ENCODE measurements around the gene SH2D4B.

SH2D4B gene

GRCh38 chr10:80526742-80527141 is 11.0 kb upstream of the SH2D4B start:
- TF ChIP-seq TCF4 (CRISPR knock-in tag; IDR thresholded peaks at IDR 0.05; ENCODE audit: borderline replicate concordance) (no peak), SNAI2 (CRISPR knock-in tag; IDR thresholded peaks at IDR 0.05) (no peak), POU6F1 (CRISPR knock-in tag; IDR thresholded peaks at IDR 0.05; ENCODE audit: borderline replicate concordance, low read depth) (no peak), ZC3H10 (CRISPR knock-in tag; IDR thresholded peaks at IDR 0.05) (no peak)
- ATAC-seq, result no peak

- no peak for ATAC-seq
- TF ChIP-seq OSR1 (CRISPR knock-in tag; IDR thresholded peaks at IDR 0.05), result no peak
- TF ChIP-seq POU6F1 (CRISPR knock-in tag; IDR thresholded peaks at IDR 0.05; ENCODE audit: borderline replicate concordance, low read depth), result no peak
- TF ChIP-seq ZNF70 (CRISPR knock-in tag; IDR thresholded peaks at IDR 0.05), result no peak
- no peak for TF ChIP-seq RARB (CRISPR knock-in tag; IDR thresholded peaks at IDR 0.05)
- no peak for TF ChIP-seq PATZ1 (CRISPR knock-in tag; IDR thresholded peaks at IDR 0.05; ENCODE audit: borderline replicate concordance)
- TF ChIP-seq PPARA (CRISPR knock-in tag; IDR thresholded peaks at IDR 0.05; ENCODE audit: borderline replicate concordance), result no peak
- TF ChIP-seq TSHZ2 (CRISPR knock-in tag; IDR thresholded peaks at IDR 0.05), result no peak
- TF ChIP-seq ZNF8 (CRISPR knock-in tag; IDR thresholded peaks at IDR 0.05), result no peak
- no peak for TF ChIP-seq ZFP30 (CRISPR knock-in tag; IDR thresholded peaks at IDR 0.05)
- no peak for TF ChIP-seq BACH2 (CRISPR knock-in tag; IDR thresholded peaks at IDR 0.05; ENCODE audit: borderline replicate concordance)
- TF ChIP-seq ZNF565 (CRISPR knock-in tag; conservative IDR thresholded peaks at IDR 0.05; ENCODE audit: low read depth), result no peak
- TF ChIP-seq ISL1 (CRISPR knock-in tag; IDR thresholded peaks at IDR 0.05), result no peak
- no peak for TF ChIP-seq CREB5 (CRISPR knock-in tag; IDR thresholded peaks at IDR 0.05; ENCODE audit: low read depth)
- no peak for TF ChIP-seq ZFP3 (CRISPR knock-in tag; IDR thresholded peaks at IDR 0.05)
- no peak for TF ChIP-seq CSRNP3 (CRISPR knock-in tag; IDR thresholded peaks at IDR 0.05)
- no peak for TF ChIP-seq TOX (CRISPR knock-in tag; IDR thresholded peaks at IDR 0.05; ENCODE audit: borderline replicate concordance)
- no peak for TF ChIP-seq CSDC2 (CRISPR knock-in tag; IDR thresholded peaks at IDR 0.05)
These were observed 9.5 kb upstream of the SH2D4B start for GRCh38 chr10:80528185-80528700.

GRCh38 chr10:80528901-80529300 is 8.8 kb upstream of the SH2D4B start:
- TF ChIP-seq CSRNP3 (CRISPR knock-in tag; IDR thresholded peaks at IDR 0.05) (no peak), ZNF70 (CRISPR knock-in tag; IDR thresholded peaks at IDR 0.05) (no peak), PATZ1 (CRISPR knock-in tag; IDR thresholded peaks at IDR 0.05; ENCODE audit: borderline replicate concordance) (no peak), ZNF565 (CRISPR knock-in tag; conservative IDR thresholded peaks at IDR 0.05; ENCODE audit: low read depth) (no peak)
- no peak for ATAC-seq
